GM06990 (cell line): ENCODE results near the gene CITED2.
A peak's percentile ranks its signal among the peaks of the same experiment; 100 is the strongest.
"Not testable (repeated sequence)": the region's sequence is repeated elsewhere in the genome, so short reads cannot be mapped to it uniquely, and the experiment has no call there.

Source experiments
- DNase-seq: peaks from one replicate; pipeline ENCODE4 v3.0.0-alpha.2; 2011; ENCODE audit not compliant: insufficient read length; ENCODE audit errors: extremely low read depth
- H3K27me3 ChIP-seq: replicated peaks from 2 replicates; pipeline ENCODE4 v1.6.0; 2011; ENCODE audit warnings: low read length; ENCODE audit not compliant: control insufficient read depth, insufficient read depth
- H3K36me3 ChIP-seq: 2 replicates; pipeline ENCODE4 v1.5.1; 2011; ENCODE audit warnings: low read length; ENCODE audit not compliant: control insufficient read depth, insufficient read depth
- H3K4me3 ChIP-seq: replicated peaks from 2 replicates; pipeline ENCODE4 v1.5.1; 2011; ENCODE audit warnings: low read depth, mild to moderate bottlenecking, control low read depth, low read length
- TF ChIP-seq, protein P1 (sequence below): IDR thresholded peaks from 2 replicates; pipeline ENCODE4 v1.5.1; 2011; ENCODE audit warnings: low read length, control low read depth, mild to moderate bottlenecking, inconsistent platforms; ENCODE audit not compliant: insufficient read depth, poor library complexity, severe bottlenecking

CITED2 gene

GRCh38 chr6:139364302-139364981 is 10.0 kb downstream of the CITED2 start:
- Histone ChIP-seq H3K36me3 (no peaks in the 10 kb centered on the region), H3K27me3 (no peaks in the 10 kb centered on the region; the same call in 1 of the 2 replicates), H3K4me3 (no peak overlapping the region)
- peak; percentile 6 for DNase-seq
- TF ChIP-seq, protein P1, sequence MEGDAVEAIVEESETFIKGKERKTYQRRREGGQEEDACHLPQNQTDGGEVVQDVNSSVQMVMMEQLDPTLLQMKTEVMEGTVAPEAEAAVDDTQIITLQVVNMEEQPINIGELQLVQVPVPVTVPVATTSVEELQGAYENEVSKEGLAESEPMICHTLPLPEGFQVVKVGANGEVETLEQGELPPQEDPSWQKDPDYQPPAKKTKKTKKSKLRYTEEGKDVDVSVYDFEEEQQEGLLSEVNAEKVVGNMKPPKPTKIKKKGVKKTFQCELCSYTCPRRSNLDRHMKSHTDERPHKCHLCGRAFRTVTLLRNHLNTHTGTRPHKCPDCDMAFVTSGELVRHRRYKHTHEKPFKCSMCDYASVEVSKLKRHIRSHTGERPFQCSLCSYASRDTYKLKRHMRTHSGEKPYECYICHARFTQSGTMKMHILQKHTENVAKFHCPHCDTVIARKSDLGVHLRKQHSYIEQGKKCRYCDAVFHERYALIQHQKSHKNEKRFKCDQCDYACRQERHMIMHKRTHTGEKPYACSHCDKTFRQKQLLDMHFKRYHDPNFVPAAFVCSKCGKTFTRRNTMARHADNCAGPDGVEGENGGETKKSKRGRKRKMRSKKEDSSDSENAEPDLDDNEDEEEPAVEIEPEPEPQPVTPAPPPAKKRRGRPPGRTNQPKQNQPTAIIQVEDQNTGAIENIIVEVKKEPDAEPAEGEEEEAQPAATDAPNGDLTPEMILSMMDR = peak; percentile 29

GRCh38 chr6:139363797-139364196 is 10.7 kb downstream of the CITED2 start:
- not testable (repeated sequence) for DNase-seq, H3K27me3 ChIP-seq, H3K36me3 ChIP-seq

GRCh38 chr6:139363123-139363522 is 11.3 kb downstream of the CITED2 start:
- H3K27me3 ChIP-seq, H3K36me3 ChIP-seq, DNase-seq, H3K4me3 ChIP-seq: not testable (repeated sequence)

More at GRCh38 chr6:139363797-139364196, 10.7 kb downstream of the CITED2 start:
- not testable (repeated sequence) for H3K4me3 ChIP-seq

DNA sequence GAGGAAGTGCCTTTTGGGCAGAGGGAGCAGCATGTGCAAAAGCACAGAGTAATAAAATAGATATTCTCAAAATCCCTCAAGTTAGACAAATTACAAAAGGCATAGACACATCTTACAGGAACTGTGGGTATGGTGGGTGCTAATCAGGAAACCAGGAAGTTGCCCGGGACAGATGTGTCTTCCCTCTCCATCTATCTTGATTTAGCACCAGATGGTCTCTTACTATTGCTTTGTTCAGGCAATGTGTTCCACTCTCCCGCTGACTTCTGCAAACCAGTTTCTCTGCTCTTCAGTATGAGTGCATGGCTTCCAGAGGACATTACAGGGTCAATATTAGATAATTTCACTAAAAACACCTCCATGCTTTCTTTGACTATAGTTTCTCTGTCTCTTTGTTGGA is 13.2 kb downstream of the CITED2 start:
- Histone ChIP-seq H3K36me3 (no peaks in the 10 kb centered on the region), H3K27me3 (no peaks in the 10 kb centered on the region), H3K4me3 (no peak overlapping the region)
- DNase-seq = no peak
- TF ChIP-seq, protein P1 = no peak

DNA sequence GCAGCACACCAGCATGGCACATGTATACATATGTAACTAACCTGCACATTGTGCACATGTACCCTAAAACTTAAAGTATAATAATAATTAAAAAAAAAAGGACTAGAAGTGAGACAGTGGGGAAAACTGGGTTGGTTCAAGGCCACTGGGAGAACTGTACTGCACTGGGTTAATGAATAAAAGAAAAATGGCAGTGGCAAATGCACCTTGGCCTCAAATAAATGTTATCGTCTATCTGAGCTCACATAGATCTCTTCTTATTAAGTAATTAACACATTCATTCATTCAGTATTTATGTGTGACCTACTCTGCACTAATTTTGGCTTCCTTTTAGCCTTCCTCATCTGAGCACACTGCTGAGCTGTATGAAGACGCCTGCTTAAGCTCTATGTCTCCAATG is 17.5 kb downstream of the CITED2 start:
- Histone ChIP-seq H3K36me3 (no peaks in the 10 kb centered on the region), H3K27me3 (no peaks in the 10 kb centered on the region), H3K4me3 (no peak overlapping the region)
- no peak for DNase-seq
- TF ChIP-seq, protein P1 = no peak

- no peak overlapping the region for H3K4me3 ChIP-seq
- TF ChIP-seq, protein P1 = no peak
- no peak for DNase-seq
- no peaks in the 10 kb centered on the region for H3K27me3 ChIP-seq
- H3K36me3 ChIP-seq = no peaks in the 10 kb centered on the region
These were observed 18.5 kb downstream of the CITED2 start for GRCh38 chr6:139355777-139356445.
